HG02798 (cell line): ENCODE data around the gene LXN.
"Not testable (repeated sequence)": the region's sequence is repeated elsewhere in the genome, so short reads cannot be mapped to it uniquely, and the experiment has no call there.

Source experiments
- ATAC-seq: cut with Tn5 transposase; IDR thresholded peaks from one replicate; pipeline ENCODE4 v1.9.1; 2021; ENCODE audit warnings: mild to moderate bottlenecking; ENCODE audit not compliant: unreplicated experiment, poor library complexity

LXN gene, protein sequence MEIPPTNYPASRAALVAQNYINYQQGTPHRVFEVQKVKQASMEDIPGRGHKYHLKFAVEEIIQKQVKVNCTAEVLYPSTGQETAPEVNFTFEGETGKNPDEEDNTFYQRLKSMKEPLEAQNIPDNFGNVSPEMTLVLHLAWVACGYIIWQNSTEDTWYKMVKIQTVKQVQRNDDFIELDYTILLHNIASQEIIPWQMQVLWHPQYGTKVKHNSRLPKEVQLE

DNA sequence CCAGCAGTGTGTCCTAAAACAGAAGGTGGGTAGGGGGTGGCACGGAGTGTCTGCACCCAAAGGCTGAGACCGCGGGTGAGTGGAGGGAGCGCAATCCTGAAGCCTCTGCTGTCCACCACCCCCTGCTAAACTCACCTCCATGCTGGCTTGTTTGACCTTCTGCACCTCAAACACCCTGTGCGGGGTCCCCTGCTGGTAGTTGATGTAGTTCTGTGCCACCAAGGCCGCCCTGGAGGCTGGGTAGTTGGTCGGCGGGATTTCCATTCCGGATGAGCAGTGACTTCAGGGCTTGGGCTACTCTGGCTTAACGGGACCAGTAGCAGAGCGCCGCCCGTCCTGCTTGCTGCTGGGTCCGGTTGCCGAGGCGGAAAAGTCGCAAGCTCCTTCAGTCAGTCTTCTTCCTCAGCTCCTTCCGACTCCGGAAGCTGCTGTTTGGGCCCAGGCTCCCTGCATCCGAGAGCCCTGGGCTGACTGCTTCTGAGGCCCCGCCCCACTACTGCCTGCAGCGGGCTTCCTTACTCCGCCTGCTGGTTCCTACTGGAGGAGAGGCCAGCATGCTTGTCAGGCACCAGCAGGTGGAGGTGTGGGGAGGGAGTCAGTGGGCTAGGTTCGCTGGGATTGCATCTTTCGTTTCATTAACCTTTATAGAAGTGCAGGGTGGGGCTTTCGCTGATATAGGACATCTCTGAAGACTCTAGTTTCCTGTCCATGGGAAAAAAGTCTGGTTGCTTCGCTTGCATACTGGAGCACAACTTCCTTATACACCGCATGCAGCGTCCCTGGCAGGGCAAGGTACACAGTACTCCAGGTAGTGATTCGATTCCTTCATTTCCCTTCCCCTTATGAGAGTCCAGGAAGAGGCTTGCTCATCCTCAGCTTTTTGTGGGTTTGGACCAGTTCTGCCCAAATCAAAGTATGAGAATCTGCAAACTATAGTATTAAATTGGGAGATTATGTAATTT lies at the start of gene LXN:
TSS of gene LXN (minus strand) at position 434 of the 962 bp plus-strand sequence. CDS start at position 264, 170 bp downstream.
- ATAC-seq = peak; percentile 100

DNA sequence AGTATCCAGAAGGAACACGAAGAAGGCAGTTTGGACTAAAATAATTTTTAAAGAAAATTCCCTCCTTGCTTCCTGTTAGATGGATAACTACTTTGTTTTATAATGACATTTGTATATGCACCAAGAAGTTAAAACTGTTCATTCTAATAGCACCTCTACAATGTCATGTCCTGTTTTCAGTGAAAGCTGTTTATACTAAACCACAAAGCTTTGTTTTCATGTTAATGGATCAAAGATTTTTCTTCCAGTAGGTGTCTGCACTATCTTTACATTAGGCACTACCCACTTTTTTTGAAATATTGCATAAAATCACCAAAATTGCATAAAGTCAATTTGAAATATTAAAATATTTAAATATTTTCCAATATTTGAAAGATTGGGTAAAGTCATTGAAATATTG lies 49.7 kb upstream of the LXN start:
- ATAC-seq = no peak

DNA sequence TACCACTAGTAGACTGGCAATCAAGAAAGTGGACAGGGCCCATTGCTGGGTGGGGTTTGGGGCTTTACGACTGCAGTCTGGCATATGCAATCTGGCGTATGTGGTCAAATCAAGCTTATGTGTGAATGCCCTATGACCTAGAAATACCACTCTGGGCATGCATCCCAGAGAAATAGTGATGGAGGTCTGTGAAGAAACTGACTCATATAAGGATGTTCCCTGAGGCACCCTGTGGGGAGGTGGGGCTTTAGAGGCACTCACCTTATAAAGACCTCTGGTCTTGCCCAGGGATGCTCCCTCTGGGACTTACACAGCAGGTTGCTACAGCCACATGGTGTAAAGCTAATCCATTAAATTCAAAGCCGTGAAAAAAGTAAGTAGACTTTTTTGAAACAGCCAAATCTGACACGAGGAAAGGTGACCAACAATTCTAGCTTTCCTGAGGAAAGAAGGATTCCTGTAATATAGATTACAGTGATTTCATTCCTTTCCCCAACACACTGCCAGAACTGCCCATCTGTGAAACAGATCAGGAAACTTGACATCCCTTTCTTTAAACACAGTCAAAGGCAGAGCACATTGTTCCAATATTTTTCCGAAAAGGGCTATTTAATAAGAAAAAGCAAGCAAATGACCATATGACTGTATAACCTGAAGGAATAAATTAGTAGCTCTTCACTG lies 46.2 kb upstream of the LXN start:
- no peak for ATAC-seq

DNA sequence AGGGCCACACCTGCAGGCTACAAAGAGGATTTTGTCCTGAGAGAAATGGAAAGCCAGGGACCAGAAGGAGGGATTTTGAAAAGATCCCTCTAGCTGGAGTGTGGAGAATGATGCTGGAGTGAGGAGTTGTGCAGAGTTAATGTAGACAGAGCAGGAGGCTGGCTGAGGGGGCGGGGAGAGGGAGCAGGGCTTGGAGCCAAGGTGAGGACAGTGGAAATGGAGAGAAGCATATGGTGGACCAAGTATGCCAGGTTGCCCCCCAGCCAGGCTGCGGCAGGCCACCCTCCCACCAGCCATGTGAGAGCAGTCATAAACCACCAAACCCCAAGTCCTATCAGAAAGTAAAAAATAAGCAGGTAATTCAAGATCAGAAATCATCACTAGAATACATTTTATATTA lies 45.1 kb upstream of the LXN start:
- no peak for ATAC-seq

DNA sequence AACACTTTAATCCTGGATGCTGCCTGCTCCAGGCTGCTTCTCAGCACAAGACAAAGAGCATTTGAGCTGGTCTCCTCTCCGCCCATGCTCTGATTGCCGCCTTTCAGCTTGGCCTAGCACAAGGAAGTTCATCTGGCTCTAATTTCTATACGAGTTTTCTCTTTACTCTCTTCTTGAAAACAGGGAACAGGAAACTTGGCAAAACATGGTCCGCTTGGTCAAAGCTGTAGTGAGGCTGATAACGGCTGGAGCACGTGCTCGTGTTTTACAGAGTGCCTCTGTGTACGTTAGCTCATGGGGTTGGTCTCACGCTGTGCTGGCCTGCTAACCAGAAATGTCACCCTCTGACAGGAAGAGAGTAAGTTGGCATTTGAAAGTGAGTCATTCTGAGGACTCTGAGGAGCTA lies 40.6 kb upstream of the LXN start:
- ATAC-seq = no peak

DNA sequence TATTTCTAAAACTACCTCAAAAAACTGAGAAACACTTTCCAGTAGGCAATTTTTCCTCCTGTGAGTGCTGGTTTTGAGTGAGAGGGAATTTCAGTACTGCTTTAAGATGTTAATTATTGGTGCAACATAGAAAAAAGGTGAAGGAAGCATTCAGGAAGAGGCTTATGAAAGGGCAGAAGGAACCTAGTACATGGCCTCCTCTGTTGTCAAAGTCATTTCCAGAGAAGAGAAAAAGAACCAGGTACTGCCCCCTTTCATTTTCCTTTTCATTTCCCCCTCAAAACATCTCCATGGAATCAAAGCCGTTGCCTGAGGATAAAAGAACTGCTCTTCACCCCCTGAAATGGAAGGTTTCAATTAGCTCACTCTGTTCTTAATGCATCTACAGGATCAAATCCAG lies 40.0 kb upstream of the LXN start:
- ATAC-seq = no peak

DNA sequence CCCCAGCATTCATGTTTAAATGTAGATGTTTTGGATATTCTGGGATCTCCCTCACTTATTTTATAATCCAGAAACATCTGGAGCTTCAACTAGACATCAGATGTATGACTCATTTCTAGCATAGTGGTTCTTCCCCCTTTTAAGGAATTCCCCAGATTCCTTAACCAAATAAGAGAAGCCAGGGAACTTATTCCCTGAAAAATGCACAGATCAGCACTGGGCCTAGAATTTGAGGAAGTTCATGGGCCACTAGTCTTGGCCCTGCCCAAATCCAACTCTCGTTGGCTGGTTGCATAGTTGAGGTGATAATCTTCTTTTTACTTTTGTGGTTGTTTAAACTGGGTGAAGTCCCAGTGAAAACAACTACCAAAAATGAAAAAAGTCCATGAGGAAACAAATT lies 39.4 kb upstream of the LXN start:
- ATAC-seq = no peak

DNA sequence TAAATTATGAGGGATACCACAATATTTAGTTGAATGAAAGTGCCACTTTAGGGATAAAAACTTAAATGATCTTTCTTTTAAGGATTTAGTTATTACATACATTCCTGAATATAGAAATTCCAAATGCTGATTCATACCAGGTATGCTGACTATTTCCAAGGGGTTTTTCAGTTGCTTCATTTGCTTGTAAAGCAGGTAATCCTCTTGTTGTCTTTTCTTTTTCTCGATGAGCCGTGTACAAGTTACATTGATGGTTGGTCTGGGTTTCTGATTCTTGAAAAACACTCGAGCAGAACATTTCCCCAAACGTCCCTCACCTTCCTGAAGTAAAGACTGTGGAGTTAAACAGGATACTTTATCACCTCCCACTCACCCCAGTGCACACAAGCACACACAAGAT lies 38.2 kb upstream of the LXN start:
- ATAC-seq = no peak

DNA sequence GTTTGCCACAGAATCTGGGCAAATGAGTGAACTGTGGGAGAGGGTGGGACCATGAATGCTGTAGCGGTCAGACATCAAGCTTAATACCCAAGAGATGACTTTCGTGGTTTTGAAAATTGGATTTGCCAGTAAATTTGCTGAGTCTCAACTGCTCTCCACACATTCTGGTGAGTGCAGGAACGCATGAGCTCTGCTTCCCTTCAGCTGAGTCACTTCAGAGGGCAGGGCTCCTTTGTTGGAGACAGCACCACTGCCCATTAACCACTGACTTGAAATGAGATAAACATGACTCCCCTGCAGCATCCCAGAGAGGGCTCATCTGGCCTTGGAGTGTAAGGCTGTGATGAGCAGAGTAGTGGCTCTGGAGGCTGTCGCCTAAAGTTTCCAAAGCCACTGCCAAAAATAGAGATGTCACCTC lies 37.2 kb upstream of the LXN start:
- ATAC-seq = no peak

DNA sequence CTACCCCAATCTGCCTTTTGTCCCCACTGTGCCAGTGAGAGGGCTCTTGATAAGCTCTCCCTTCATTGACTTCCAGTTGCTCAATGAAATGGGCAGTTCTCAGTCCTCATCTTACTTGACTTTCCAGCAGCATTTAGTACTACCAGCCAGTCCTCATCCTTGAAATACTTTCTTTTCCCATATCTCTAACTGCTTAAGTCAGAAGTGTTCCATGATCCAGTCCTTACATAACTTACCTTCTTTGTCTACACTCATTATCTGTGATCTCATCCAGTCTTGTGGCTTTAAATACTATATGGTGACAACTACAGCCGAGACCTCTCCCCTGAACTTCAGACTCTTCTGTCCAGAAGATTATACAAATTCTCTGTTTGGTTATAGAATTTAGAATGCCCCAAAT lies 31.1 kb upstream of the LXN start:
- ATAC-seq = no peak

DNA sequence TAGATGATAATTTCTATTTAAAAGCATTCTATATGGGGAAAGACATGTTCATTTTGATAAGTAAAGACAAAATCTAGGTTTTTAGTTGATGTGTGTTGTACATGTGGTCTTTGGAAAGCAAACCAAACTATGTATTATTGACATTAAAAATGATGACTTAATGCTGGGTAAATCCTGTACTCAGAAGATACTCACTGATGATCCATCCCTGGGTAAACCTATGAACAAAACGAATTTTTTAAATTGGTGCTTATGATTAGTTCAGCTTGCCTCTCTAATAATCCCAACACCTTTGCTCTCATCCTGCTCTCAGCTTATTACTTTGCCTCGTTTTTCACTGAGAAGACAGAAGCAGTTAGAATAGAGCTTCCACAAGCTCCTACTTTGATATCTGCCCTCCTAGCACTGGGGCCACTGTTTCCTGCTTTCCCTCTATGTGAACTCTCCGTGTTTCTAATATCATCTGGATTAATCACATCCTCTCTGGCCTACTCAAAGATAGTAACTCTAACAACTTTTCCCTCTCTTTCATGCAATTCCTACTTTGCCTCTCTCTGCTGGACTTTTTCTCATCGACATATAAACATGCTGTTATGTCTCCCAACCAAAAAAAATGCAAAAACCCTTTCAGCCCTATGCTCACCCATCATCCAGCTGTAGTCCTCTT lies 30.5 kb upstream of the LXN start:
- no peak for ATAC-seq

DNA sequence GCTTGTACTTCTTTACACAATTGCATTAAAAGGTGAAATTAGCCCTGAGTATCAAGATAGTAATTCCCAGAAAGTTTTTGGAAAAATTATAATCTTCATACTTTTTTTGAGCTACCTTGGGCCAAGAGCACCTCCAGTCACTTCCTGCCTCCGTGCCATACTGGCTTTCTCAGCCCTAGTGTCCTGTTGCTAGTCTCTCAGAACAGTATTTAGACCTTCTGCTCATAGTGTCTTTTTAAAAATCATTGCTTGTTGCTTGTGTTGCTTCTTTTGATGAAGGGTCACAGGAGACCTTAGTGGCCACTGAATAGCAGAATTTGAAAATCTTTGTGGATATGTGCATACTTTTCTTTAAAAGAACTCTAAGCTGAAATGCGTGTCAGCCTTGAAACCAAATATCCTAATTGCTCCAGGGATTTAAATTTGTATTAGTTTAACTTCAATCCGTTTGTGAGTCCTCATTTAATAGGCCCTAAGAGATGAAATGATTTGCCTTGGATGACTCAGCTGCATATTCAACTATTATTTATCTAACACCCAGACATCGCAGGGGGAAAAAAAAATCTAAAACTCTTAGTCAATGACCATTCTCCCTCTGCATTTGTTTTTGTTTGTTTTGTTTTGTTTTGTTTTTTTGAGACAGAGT lies 29.1 kb upstream of the LXN start:
- ATAC-seq = no peak

DNA sequence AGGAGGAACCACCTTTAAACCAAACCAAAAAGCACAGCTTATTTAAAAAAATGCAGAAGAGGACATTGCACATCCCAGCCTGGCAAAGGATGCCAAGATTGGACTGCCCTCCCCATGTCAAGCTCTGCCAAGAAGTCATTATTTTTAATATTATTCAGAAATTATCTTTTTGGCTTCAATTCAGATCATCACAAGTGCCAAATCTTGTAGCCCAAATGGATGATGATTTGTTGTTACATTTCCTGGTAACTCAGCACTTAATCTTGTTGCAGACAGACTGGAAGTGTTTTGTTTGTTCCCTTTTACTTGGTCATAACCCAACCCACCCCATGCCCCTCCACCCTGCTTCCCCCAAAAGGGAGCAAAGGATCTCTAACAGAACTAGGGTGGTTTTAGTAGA lies 28.1 kb upstream of the LXN start:
- no peak for ATAC-seq

DNA sequence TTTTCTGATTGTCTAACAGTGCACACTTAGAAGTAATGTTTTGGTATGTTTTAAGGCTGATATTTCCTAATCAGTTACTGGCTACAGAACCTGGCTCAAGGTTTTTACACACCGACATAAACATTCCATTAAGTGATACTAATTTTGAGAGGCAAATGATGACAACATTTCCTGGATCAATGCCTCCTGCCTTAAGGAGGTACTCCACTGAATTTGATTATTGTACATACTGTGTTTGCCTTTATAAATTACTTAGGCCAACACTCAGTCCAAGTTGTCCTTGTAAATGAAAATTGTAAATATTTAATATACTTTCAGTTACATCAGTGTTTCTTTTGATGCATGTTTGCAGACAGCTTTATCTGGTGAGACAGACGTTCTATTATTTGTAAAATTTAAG lies 24.2 kb upstream of the LXN start:
- no peak for ATAC-seq

DNA sequence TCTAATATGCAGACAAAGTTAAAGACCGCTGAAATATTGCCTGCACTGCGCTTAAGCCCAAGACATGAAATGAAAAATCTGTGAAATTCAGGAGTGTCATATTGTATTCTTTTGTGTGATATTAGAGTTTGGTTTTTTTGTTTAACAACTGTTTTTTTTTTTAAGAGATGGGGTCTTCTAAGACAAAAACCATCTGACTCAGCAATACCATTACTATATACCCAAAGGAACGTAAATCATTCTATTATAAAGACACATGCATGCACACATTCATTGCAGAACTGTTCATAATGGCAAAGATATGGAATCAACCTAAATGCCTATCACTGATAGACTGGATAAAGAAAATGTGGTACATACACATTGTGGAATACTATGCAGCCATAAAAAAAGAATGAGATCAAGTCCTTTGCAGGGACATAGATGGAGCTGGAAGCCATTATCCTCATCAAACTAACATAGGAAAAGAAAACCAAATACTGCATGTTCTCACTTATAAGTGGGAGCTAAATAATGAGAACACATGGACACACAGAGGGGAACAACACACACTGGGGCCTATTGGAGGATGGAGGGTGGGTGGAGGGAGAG lies 21.5 kb upstream of the LXN start:
- not testable (repeated sequence) for ATAC-seq

DNA sequence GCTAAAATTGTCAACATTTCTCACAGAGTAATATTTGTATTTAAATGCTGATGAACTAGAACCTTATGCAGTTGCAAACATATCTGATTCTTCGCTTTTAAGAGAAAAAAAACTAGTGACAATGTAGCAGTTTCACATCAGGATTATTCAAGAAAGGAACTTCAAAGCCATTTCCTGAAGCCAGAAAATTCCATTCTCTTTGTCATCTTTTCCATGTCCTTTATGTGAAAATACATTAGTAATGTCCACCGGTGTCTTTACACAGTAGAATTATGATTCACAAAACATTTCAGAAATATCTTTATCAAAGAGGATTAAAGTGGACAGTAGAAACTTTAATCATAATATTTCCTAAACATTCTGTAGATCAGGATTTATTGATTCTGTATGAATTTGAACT lies 12.7 kb upstream of the LXN start:
- ATAC-seq = no peak

DNA sequence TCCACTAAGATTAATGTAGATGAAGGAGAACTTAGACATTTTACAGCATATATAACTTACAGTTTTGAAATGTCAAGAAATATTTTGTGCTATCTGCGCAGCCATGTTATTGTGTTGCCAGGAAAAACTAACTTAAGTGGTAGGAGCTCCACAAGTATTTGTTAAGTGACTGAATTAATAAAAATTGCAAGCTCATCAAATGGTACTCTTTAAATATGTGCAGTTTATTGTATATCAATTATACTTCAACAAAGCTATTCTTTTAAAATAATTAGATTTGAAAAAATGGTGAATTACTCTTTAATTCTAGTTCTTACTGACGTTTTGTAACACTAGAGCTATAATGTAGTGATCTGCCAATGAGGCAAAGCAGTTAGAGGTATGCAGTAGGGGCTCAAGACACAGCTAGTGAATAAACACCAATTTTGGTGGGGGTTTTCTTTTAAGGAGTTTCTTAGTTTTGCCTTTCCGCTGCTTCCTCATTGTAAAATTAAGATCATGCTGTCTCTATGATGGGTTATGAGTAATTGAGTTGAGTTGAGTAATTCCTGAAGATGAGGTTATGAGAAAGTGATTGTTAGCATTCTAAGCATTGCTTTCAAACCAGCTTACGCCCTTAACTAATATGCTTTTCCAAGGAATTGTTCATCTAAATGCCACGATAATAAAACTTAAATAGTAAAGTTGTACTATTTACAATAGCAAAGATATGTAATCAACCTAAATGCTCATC lies 10.9 kb upstream of the LXN start:
- no peak for ATAC-seq

DNA sequence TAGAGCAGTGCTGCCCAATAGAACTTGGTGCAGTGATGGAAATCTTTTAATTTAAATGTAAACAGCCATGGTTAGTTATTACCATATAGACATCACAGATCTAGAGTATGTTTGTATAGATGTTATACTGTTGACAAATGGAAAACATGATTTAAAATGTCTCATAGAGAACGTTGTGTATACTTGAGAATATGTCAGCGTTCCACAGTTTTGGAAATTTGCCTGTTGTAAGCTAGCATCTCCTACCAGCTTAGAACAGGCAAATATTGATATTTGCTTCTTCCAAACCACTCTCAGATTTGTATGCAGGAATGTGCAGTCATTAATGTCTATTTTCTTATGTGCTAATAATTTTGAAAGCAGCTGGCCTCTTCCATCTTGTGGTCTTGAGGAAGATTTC lies 8.4 kb upstream of the LXN start:
- no peak for ATAC-seq

DNA sequence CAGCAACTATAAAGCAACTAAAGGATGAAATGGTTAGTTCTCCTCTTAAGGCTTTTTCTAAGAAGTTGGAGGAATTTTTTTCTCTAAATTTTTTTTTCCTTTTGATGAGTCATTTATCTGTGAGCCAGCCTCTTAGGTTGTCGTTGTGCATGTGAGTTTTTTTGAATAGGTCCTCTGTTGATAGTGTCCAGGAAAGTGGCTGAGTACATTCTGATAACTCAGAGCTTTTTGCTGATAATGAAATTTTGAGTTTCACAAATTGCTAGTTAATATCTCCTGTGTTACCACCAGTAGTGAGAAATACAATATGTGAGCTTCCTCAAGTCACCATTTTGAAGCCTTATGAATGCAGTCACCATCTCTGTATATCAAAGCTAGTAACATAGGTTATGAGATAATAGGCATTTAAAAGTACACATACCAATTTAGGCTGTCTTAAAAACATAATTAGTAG lies 7.1 kb upstream of the LXN start:
- ATAC-seq = no peak
